PC-3 (cell line): ENCODE results near the gene CTBP2. TPM values are rescaled to one million over a fixed set of nuclear protein-coding genes. Genes with fewer than 3 reads are reported as not detected.

Experiments used
- ATAC-seq: fragments of 200-7000 bp; cut with Tn5 transposase; 2 replicates; pipeline ENCODE4 v1.9.1; 2020; ENCODE audit warnings: mild to moderate bottlenecking, moderate library complexity
- BruUV-seq: library from RNA; stranded (reverse); fragments of 400-500 nt; replicated peaks from 2 replicates; lab custom pipeline; 2021; lab: Mats Ljungman, UMichigan
- CTCF ChIA-PET: fragments of 300-600 bp; sonication (Branson Sonifier 250); formaldehyde crosslinking; loops from one replicate; lab custom pipeline; 2022; ENCODE audit warnings: antibody characterized with exemption; lab: Charles Lee
- POLR2A ChIA-PET: fragments of 300-600 bp; sonication (Branson Sonifier 250); formaldehyde crosslinking; loops from one replicate; lab custom pipeline; 2022; ENCODE audit warnings: antibody characterized with exemption; ENCODE audit not compliant: unreplicated experiment; lab: Charles Lee
- DNase-seq: peaks from one replicate; pipeline ENCODE4 v3.0.0-alpha.2; 2015
- H2AFZ ChIP-seq: fragments of 300-600 bp; sonication (generic); 2 replicates; pipeline ENCODE4 v1.6.0; 2016; ENCODE audit warnings: antibody characterized with exemption, low read length
- H3F3A ChIP-seq: fragments of 300-600 bp; sonication (generic); one replicate; pipeline ENCODE4 v1.6.0; 2017; ENCODE audit warnings: antibody characterized with exemption, low read length, control low read depth, mild to moderate bottlenecking; ENCODE audit not compliant: unreplicated experiment
- H3K27ac ChIP-seq: fragments of 300-600 bp; sonication (generic); 2 replicates; pipeline ENCODE4 v1.5.1; 2016; ENCODE audit warnings: mild to moderate bottlenecking, low read length
- H3K27me3 ChIP-seq: fragments of 300-600 bp; sonication (generic); 2 replicates; pipeline ENCODE4 v1.6.1; 2016; ENCODE audit warnings: low read length, mixed read lengths
- H3K36me3 ChIP-seq: fragments of 300-600 bp; sonication (generic); 2 replicates; pipeline ENCODE4 v1.6.1; 2016; ENCODE audit warnings: low read depth, mixed run types, low read length, mixed read lengths
- H3K4me1 ChIP-seq: fragments of 300-600 bp; sonication (generic); 2 replicates; pipeline ENCODE4 v1.5.1; 2016; ENCODE audit warnings: low read length; ENCODE audit not compliant: insufficient read depth
- H3K4me2 ChIP-seq: fragments of 300-600 bp; sonication (generic); 2 replicates; pipeline ENCODE4 v1.6.0; 2016; ENCODE audit warnings: low read length
- H3K4me3 ChIP-seq: fragments of 300-600 bp; sonication (generic); 2 replicates; pipeline ENCODE4 v1.5.1; 2016; ENCODE audit warnings: mild to moderate bottlenecking, low read length, mixed read lengths
- H3K79me2 ChIP-seq: fragments of 300-600 bp; sonication (generic); 2 replicates; pipeline ENCODE4 v1.6.1; 2017; ENCODE audit warnings: low read length, mixed read lengths
- H3K9ac ChIP-seq: fragments of 300-600 bp; sonication (generic); 2 replicates; pipeline ENCODE4 v1.6.0; 2016; ENCODE audit warnings: mild to moderate bottlenecking, low read length
- H3K9me2 ChIP-seq: fragments of 300-600 bp; sonication (generic); replicated peaks from 2 replicates; pipeline ENCODE4 v1.6.1; 2016; ENCODE audit warnings: mixed run types, low read length, mixed read lengths
- H3K9me3 ChIP-seq: fragments of 300-600 bp; sonication (generic); 2 replicates; pipeline ENCODE4 v1.6.1; 2016; ENCODE audit warnings: low read length, mixed read lengths
- H4K20me1 ChIP-seq: fragments of 300-600 bp; sonication (generic); 2 replicates; pipeline ENCODE4 v1.6.1; 2016; ENCODE audit warnings: low read length, mixed read lengths
- CTCF ChIP-seq: fragments of 300-600 bp; sonication (generic); conservative IDR thresholded peaks from 2 replicates; pipeline ENCODE4 v1.5.1; 2017; ENCODE audit warnings: antibody characterized with exemption, low read depth, mild to moderate bottlenecking, low read length
- EZH2 ChIP-seq: fragments of 300-600 bp; sonication (generic); IDR thresholded peaks from one replicate; pipeline ENCODE4 v1.6.1; 2017; ENCODE audit warnings: antibody characterized with exemption, mild to moderate bottlenecking, low read length; ENCODE audit not compliant: unreplicated experiment
- EZH2phosphoT487 ChIP-seq: fragments of 300-600 bp; sonication (generic); IDR thresholded peaks from 2 replicates; pipeline ENCODE4 v1.6.1; 2018; ENCODE audit warnings: mild to moderate bottlenecking, antibody characterized with exemption, low read length, borderline replicate concordance
- intact Hi-C: fragments of 100-400 bp; cut with micrococcal nuclease; formaldehyde crosslinking; loops from 2 replicates; pipeline ENCODE4 v1.9.0; 2023
- total RNA-seq: library from RNA; depleted of rRNA; stranded (reverse); fragments of >200 nt; gene quantifications from 2 replicates; pipeline ENCODE4 v1.2.3, GENCODE V29; 2014

Gene CTBP2
- total RNA-seq, 1 experiment from 2014 or later = 78.9 TPM

GRCh38 chr10:124949543-124949942 lies 210.8 kb downstream of the CTBP2 start:
- Histone ChIP-seq H4K20me1 (peaks cover 21% of the 10 kb centered on the region), H3K9me3 (no peaks in the 10 kb centered on the region), H3K79me2 (peaks cover 86% of the 10 kb centered on the region), H3K9me2 (no peaks in the 10 kb centered on the region), H2AFZ (no peak overlapping the region), H3K4me3 (no peak overlapping the region), H3F3A (no peaks in the 10 kb centered on the region), H3K27me3 (no peaks in the 10 kb centered on the region), H3K9ac (no peak overlapping the region), H3K4me2 (no peak overlapping the region), H3K27ac (no peak overlapping the region), H3K4me1 (no peaks in the 10 kb centered on the region; the same call in 1 of the 2 replicates), H3K36me3 (no peaks in the 10 kb centered on the region)
- TF ChIP-seq EZH2phosphoT487 (no peak), EZH2 (no peak), CTCF (no peak)
- DNase-seq (no peak), ATAC-seq (no peak)
- ChIA-PET POLR2A (no interaction called here), CTCF (no interaction called here)
- intact Hi-C loops = no loop called here
- BruUV-seq = no TSS peak

GRCh38 chr10:124946945-124947344 lies 213.4 kb downstream of the CTBP2 start:
- Histone ChIP-seq H3K4me3 (no peak overlapping the region), H3F3A (no peaks in the 10 kb centered on the region), H3K4me1 (peaks cover 13% of the 10 kb centered on the region), H3K27me3 (no peaks in the 10 kb centered on the region), H3K9me2 (no peaks in the 10 kb centered on the region), H3K9ac (no peak overlapping the region), H3K27ac (no peak overlapping the region), H2AFZ (no peak overlapping the region), H4K20me1 (peaks cover 30% of the 10 kb centered on the region), H3K79me2 (peaks cover 91% of the 10 kb centered on the region), H3K4me2 (no peak overlapping the region), H3K36me3 (no peaks in the 10 kb centered on the region), H3K9me3 (no peaks in the 10 kb centered on the region)
- no TSS peak for BruUV-seq
- ChIA-PET CTCF (no interaction called here), POLR2A (interaction anchor here (0.5 kb wide), 1 partner anchor 28 kb away, joined by 3 read pairs; no protein-coding TSS in a partner anchor)
- intact Hi-C loops = no loop called here
- DNase-seq (no peak), ATAC-seq (no peak; the same call in 1 of the 2 replicates)
- TF ChIP-seq EZH2phosphoT487 (no peak), CTCF (no peak), EZH2 (no peak)

DNA sequence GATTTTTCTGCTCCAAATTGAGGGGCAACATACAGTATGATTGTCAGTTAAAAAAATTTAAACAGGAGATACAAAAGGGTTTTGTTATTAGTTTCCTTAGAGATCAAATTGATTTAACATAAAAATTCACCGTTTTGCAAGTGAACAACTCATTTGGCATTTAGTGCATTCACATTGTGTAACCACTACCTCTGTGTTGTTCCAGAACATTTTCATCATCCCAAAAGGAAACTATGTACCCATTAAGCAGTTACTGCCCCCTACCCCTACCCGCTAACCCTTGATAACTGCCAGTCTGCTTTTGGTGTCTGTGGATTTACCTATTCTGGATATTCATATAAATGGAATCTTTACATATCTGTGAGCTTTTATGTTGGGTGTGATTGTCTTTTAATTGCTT lies 215.4 kb downstream of the CTBP2 start:
- ATAC-seq = no peak
- peaks cover 92% of the 10 kb centered on the region for H3K79me2 ChIP-seq
- no peaks in the 10 kb centered on the region for H3F3A ChIP-seq
- POLR2A ChIA-PET = no interaction called here
- DNase-seq = no peak
- no peak overlapping the region for H3K4me2 ChIP-seq
- H4K20me1 ChIP-seq = peaks cover 35% of the 10 kb centered on the region
- H3K9me3 ChIP-seq = no peaks in the 10 kb centered on the region
- peaks cover 13% of the 10 kb centered on the region for H3K4me1 ChIP-seq
- intact Hi-C loops = no loop called here
- no peak overlapping the region for H3K9ac ChIP-seq
- no peak for TF ChIP-seq CTCF
- no peak for TF ChIP-seq EZH2
- TF ChIP-seq EZH2phosphoT487 = no peak
- H3K4me3 ChIP-seq = no peak overlapping the region
- CTCF ChIA-PET = no interaction called here
- H3K27me3 ChIP-seq = no peaks in the 10 kb centered on the region
- H2AFZ ChIP-seq = no peak overlapping the region
- H3K36me3 ChIP-seq = no peaks in the 10 kb centered on the region
- no TSS peak for BruUV-seq
- H3K9me2 ChIP-seq = no peaks in the 10 kb centered on the region
- H3K27ac ChIP-seq = no peak overlapping the region
